Measurements from ENCODE around the gene TM9SF4. TPM values are rescaled to one million over a fixed set of nuclear protein-coding genes. Genes with fewer than 3 reads are reported as not detected.

The TM9SF4 gene
- total and polyA plus RNA-seq, 4 donors: 18.4 to 46.6 (median 38.5) TPM

GRCh38 chr20:32205843-32206759 is 96.6 kb downstream of the TM9SF4 start:
- no peak for TF ChIP-seq CTCF (IDR thresholded peaks at IDR 0.05; ENCODE audit: control extremely low read depth, extremely low read depth)
- peak overlapping the region; percentile 87 to 98 for H3K27ac ChIP-seq (ENCODE audit: low read depth in 1 of 2, low read length in 1 of 2)
- peaks cover 12 to 47% (median 18%) of the 10 kb centered on the region in 5 donors for H3K4me1 ChIP-seq (ENCODE audit: control insufficient read depth in 5 of 5, insufficient read depth in 5 of 5, low read length in 5 of 5)
- 34 to 56% methylated on average over 8 of the region's 8 CpGs for WGBS, 2 donors
- H3K27me3 ChIP-seq (ENCODE audit: control insufficient read depth in 3 of 3, insufficient read depth in 3 of 3, low read length in 2 of 3): no peaks in the 10 kb centered on the region
- H3K36me3 ChIP-seq (ENCODE audit: control insufficient read depth in 4 of 4, insufficient read depth in 4 of 4, low read length in 4 of 4): peaks cover 5 to 12% (median 9%) of the 10 kb centered on the region in 4 donors
- DNase-seq: no peak
- ATAC-seq (ENCODE audit: insufficient read depth, low FRiP score): no peak
- H3K4me3 ChIP-seq: peak overlapping the region; percentile 94
- peak overlapping the region; percentile 77 to 84 for H3K9ac ChIP-seq (ENCODE audit: insufficient read depth in 1 of 2, low read length in 2 of 2)
- H3K9me3 ChIP-seq (ENCODE audit: control insufficient read depth in 4 of 4, insufficient read depth in 3 of 4, low read length in 3 of 4): no peaks in the 10 kb centered on the region

GRCh38 chr20:32206760-32207625 is 97.5 kb downstream of the TM9SF4 start:
- Histone ChIP-seq H3K4me1 (ENCODE audit: control insufficient read depth in 5 of 5, insufficient read depth in 5 of 5, low read length in 5 of 5) (peaks cover 12 to 45% (median 18%) of the 10 kb centered on the region in 5 donors), H3K9ac (ENCODE audit: insufficient read depth in 1 of 2, low read length in 2 of 2) (peak overlapping the region; percentile 77 to 84), H3K9me3 (ENCODE audit: control insufficient read depth in 4 of 4, insufficient read depth in 3 of 4, low read length in 3 of 4) (no peaks in the 10 kb centered on the region), H3K27me3 (ENCODE audit: control insufficient read depth in 3 of 3, insufficient read depth in 3 of 3, low read length in 2 of 3) (no peaks in the 10 kb centered on the region), H3K27ac (ENCODE audit: low read depth in 1 of 2, low read length in 1 of 2) (peak overlapping the region; percentile 87 to 98), H3K36me3 (ENCODE audit: control insufficient read depth in 4 of 4, insufficient read depth in 4 of 4, low read length in 4 of 4) (peaks cover 0 to 7% (median 5%) of the 10 kb centered on the region in 4 donors), H3K4me3 (peak overlapping the region; percentile 94)
- peak in 1 of 3 donors; percentile 12 for DNase-seq
- 3 to 4% methylated on average over 25 to 40 of the region's 40 CpGs for WGBS, 2 donors
- ATAC-seq (ENCODE audit: insufficient read depth, low FRiP score): peak; percentile 10
- no peak for TF ChIP-seq CTCF (IDR thresholded peaks at IDR 0.05; ENCODE audit: control extremely low read depth, extremely low read depth)

- ATAC-seq (ENCODE audit: insufficient read depth, low FRiP score): peak; percentile 95
- Histone ChIP-seq H3K27ac (ENCODE audit: low read depth in 1 of 2, low read length in 1 of 2) (peak within 1 kb of the TSS; percentile 87 to 98), H3K36me3 (ENCODE audit: control insufficient read depth in 4 of 4, insufficient read depth in 4 of 4, low read length in 4 of 4) (peaks cover 0 to 6% (median 4%) of the 10 kb centered on the region in 4 donors), H3K27me3 (ENCODE audit: control insufficient read depth in 3 of 3, insufficient read depth in 3 of 3, low read length in 2 of 3) (no peaks in the 10 kb centered on the region), H3K4me1 (ENCODE audit: control insufficient read depth in 5 of 5, insufficient read depth in 5 of 5, low read length in 5 of 5) (peaks cover 10 to 37% (median 18%) of the 10 kb centered on the region in 5 donors), H3K4me3 (peak within 1 kb of the TSS; percentile 94), H3K9me3 (ENCODE audit: control insufficient read depth in 4 of 4, insufficient read depth in 3 of 4, low read length in 3 of 4) (no peaks in the 10 kb centered on the region), H3K9ac (ENCODE audit: insufficient read depth in 1 of 2, low read length in 2 of 2) (peak within 1 kb of the TSS; percentile 92 to 97)
- TF ChIP-seq CTCF (IDR thresholded peaks at IDR 0.05; ENCODE audit: control extremely low read depth, extremely low read depth): no peak
- DNase-seq: peak; percentile 87 to 94 (median 88)
- 1 to 2% methylated on average over 54 to 74 of the region's 74 CpGs for WGBS, 2 donors
Observed at GRCh38 chr20:32207626-32208498, 98.3 kb downstream of the TM9SF4 start, which contains the start of the genes PLAGL2 and POFUT1. Gene PLAGL2 (minus strand): TSS chr20:32207743. CDS start chr20:32202178, 5,565 bp downstream. Gene POFUT1 (plus strand): TSS chr20:32207880. CDS start chr20:32207942, 62 bp downstream.
